ENCODE results near the gene ACAD9.

GRCh38 chr3:128841926-128842920, 37.2 kb upstream of the ACAD9 start:
- TF ChIP-seq CTCF (IDR thresholded peaks at IDR 0.05 in 2 of 3, conservative IDR thresholded peaks at IDR 0.05 in 1 of 3; ENCODE audit: insufficient read depth in 2 of 3, low read depth in 1 of 3, low read length in 3 of 3): no peak
- no peak for TF ChIP-seq CSDE1 (IDR thresholded peaks at IDR 0.05)
- TF ChIP-seq ARID1B (IDR thresholded peaks at IDR 0.05): peak; percentile 33; the same call in 1 of the 2 replicates
- TF ChIP-seq KAT2B (IDR thresholded peaks at IDR 0.05; ENCODE audit: low read depth, low read length): no peak
- no peak for TF ChIP-seq JUNB (CRISPR knock-in tag; conservative IDR thresholded peaks at IDR 0.05)
- no peak for TF ChIP-seq PCBP2 (IDR thresholded peaks at IDR 0.05; ENCODE audit: low read depth, low read length, poor library complexity, severe bottlenecking)
- TF ChIP-seq CAMTA2 (CRISPR knock-in tag; conservative IDR thresholded peaks at IDR 0.05): no peak
- TF ChIP-seq NFYB (IDR thresholded peaks at IDR 0.05; ENCODE audit: extremely low read depth, insufficient read length): no peak
- no peak for TF ChIP-seq PURB (CRISPR knock-in tag; IDR thresholded peaks at IDR 0.05; ENCODE audit: low read depth)
- TF ChIP-seq TEAD1 (CRISPR knock-in tag; IDR thresholded peaks at IDR 0.05): no peak
- no peak for TF ChIP-seq TAF1 (IDR thresholded peaks at IDR 0.05; ENCODE audit: control insufficient read depth, extremely low read depth, insufficient read depth, low read length, severe bottlenecking)
- TF ChIP-seq THRA (IDR thresholded peaks at IDR 0.05): no peak
- TF ChIP-seq KDM5B (IDR thresholded peaks at IDR 0.05; ENCODE audit: insufficient replicate concordance, low read depth, low read length): no peak
- TF ChIP-seq EGR1 (conservative IDR thresholded peaks at IDR 0.05): peak; percentile 66
